Coronary artery (tissue), 2 donors: ENCODE measurements around the gene GAS2L1.
A peak's percentile ranks its signal among the peaks of the same experiment; 100 is the strongest.

Experiments
- DNase-seq: peaks from one replicate; pipeline ENCODE4 v3.0.0-alpha.2; 2017; ENCODE audit warnings: low spot score
- H3K27ac ChIP-seq, 2 donors: fragments of 200-600 bp; sonication (generic); one replicate each; pipeline ENCODE4 v1.5.1; 2016 to 2019
- H3K4me3 ChIP-seq: fragments of 200-600 bp; sonication (generic); 2 replicates; pipeline ENCODE4 v1.5.1; 2016; ENCODE audit warnings: mild to moderate bottlenecking, moderate library complexity
- TF ChIP-seq, protein P1 (sequence below): fragments of 200-600 bp; sonication (generic); IDR thresholded peaks from one replicate; pipeline ENCODE4 v1.5.1; 2019; ENCODE audit warnings: antibody characterized with exemption

GAS2L1 gene

DNA sequence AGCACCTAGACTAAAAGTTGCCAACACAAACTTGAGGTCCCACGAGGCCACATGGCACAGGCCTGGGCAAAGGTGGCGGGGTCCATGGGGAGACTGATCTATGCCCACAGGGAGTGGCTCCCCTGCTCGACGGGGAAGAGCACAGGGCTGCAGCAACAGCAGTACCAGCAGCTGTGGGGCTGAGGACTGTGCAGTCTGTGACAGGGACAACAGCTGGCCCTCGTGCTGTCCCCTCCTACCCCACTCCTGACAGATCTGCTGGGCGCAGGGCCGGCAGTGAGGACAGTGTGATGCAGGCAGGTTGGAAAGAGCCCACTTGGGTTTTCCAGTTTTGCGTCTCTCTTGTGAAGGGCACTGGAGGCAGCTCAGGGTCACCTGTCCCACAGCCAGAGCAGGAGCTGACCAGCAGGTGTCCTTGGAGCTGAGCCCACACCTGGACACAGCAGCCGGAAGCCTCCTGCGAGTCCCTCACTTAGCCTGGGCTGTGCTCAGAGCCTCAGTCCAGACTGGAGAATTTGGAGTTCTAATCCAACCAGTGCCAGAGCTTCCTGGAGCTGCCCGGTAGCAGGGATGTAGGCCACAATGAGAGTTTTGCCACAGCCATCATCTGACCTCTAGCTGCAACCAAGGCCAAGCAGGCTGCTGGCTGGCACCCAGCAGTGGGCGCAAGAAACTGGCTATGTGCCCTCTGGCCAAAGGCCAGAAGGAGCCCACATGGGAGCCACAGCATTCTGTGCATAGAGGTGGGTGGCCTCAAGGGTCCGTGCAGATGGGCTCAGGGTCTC is 3.6 kb upstream of the GAS2L1 start:
- no peak for DNase-seq
- TF ChIP-seq, protein P1, sequence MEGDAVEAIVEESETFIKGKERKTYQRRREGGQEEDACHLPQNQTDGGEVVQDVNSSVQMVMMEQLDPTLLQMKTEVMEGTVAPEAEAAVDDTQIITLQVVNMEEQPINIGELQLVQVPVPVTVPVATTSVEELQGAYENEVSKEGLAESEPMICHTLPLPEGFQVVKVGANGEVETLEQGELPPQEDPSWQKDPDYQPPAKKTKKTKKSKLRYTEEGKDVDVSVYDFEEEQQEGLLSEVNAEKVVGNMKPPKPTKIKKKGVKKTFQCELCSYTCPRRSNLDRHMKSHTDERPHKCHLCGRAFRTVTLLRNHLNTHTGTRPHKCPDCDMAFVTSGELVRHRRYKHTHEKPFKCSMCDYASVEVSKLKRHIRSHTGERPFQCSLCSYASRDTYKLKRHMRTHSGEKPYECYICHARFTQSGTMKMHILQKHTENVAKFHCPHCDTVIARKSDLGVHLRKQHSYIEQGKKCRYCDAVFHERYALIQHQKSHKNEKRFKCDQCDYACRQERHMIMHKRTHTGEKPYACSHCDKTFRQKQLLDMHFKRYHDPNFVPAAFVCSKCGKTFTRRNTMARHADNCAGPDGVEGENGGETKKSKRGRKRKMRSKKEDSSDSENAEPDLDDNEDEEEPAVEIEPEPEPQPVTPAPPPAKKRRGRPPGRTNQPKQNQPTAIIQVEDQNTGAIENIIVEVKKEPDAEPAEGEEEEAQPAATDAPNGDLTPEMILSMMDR: no peak

DNA sequence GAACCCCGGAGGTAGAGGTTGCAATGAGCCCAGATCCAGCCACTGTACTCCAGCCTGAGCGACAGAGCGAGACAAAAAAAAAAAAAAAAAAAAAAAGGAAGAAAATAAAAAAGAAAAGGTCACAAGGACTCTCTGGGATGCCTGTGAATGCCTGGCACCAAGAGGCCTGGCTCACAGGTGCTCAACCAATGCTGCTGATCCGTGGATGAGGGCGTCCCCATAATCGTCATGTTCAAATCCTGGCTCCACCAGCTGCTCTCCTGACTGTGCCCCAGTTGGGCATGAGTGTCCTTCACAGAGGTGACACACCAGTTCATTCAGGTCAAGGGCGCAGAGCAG is 645 bp upstream of the GAS2L1 start:
- TF ChIP-seq, protein P1: no peak
- peak overlapping the region in 1 of 2 donors; percentile 95 for H3K27ac ChIP-seq
- peak overlapping the region; percentile 98 for H3K4me3 ChIP-seq
- no peak for DNase-seq

More for the DNA sequence above, 3.6 kb upstream of the GAS2L1 start:
- Histone ChIP-seq H3K27ac (peak overlapping the region in 1 of 2 donors; percentile 32), H3K4me3 (no peak overlapping the region)

DNA sequence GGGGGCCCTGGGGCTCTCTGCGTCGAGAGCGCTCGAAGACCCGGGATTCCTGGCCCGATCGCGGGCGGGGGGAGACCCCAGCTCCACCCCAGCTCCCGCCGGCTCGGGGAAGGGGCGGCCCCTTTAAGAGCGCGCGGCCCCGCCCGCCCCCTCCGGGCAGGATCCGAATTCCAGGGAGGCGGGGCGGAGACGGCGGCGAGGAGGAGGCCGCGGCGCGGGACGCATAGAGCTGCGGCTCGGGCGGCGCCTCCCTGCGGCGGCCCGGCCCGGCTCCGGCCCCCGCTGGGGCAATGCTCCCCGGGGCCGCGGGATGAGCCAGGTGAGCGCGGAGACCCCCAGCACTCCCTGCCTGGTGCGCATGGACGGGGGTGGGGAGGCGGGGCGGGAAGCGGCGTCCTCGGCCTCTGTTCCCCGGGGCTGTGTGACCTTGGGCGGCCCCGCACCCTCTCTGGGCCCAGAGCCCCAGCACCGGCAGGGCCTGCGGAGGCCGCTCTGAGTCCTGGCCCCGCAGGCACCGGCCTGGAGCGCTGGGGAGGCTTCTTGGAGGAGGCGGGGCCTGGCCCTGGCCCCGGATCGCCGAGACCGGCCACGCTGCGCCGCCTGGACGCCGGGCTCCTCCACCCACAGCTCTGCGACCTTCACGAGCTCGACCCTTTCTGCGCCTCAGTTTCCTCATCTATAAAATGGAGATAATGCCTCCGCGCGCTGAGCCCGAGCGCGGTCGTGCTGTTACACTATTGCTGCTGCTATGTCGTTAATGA is 565 bp downstream of the GAS2L1 start:
- TF ChIP-seq, protein P1: no peak

DNA sequence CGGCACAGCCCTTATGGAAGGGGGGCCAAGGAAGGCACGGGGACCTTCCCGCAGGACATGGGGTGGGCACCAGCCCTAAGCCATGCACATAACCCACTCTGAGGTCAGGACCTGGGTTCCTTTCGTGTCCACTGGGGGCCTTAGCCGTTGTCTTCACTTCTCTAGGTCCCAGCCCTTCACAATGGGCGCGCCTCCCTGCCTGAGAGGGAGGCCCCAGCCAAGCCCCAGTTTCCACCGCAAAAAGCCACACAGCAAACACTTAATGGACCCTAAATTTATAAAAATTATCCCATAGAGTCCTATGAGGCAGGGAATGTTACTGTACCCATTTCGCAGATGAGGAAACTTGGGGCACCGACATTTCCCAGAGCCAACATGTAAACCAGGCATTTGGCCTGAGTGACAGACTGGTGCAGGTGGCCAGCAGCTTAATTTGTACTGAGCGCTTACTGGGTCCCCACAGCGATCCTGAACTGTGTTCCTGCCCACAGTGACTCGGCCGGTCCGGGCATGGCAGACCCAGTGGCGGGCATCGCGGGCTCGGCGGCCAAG is 1.2 kb downstream of the GAS2L1 start:
- no peak for DNase-seq
- Histone ChIP-seq H3K4me3 (peak overlapping the region; percentile 98), H3K27ac (peak overlapping the region; percentile 80 to 95)
- TF ChIP-seq, protein P1: no peak

More for the DNA sequence above, 565 bp downstream of the GAS2L1 start:
- H3K4me3 ChIP-seq: peak overlapping the region; percentile 98
- DNase-seq: peak; percentile 73
- H3K27ac ChIP-seq: peak overlapping the region; percentile 80 to 95

DNA sequence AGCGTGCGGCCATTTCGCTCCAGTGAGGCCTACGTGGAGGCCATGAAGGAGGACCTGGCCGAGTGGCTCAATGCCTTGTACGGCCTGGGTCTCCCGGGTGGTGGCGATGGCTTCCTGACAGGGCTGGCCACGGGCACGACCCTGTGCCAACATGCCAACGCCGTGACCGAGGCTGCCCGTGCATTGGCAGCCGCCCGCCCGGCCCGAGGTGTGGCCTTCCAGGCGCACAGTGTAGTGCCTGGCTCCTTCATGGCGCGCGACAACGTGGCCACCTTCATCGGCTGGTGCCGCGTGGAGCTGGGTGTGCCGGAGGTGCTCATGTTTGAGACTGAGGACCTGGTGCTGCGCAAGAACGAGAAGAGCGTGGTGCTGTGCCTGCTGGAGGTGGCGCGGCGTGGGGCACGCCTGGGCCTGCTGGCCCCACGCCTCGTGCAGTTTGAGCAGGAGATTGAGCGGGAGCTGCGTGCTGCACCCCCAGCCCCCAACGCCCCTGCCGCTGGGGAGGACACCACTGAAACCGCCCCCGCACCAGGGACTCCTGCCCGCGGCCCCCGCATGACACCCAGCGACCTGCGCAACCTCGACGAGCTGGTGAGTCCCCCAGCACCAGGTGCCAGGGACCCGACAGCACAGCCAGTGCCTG is 1.8 kb downstream of the GAS2L1 start:
- Histone ChIP-seq H3K27ac (peak overlapping the region; percentile 80 to 95), H3K4me3 (peak overlapping the region; percentile 98)
- TF ChIP-seq, protein P1: no peak
- peak; percentile 78 for DNase-seq

DNA sequence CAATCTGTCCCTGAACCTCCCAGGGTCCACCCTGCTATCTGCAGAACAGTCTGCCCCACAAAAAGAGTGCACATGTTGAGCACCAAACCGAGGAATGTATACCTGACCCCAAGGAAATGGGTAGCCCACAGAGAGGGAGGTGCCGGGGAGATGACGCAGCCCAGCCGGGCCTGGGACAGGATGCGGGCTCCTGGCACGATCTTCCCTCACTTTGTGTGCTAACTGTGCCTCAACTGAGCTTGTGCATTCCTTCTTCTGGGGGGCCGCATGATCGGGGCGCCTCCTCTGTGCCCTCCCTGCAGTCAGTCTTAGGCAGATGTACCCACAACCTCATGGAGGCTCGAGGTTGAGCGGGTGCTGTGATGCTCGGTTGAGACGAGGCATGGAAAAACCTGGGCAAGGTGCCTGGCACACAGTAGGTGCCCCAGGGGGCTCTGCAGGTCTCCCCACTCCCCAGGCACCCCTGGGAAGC is 2.4 kb downstream of the GAS2L1 start:
- peak; percentile 76 for DNase-seq
- Histone ChIP-seq H3K4me3 (peak overlapping the region; percentile 98), H3K27ac (peak overlapping the region; percentile 80 to 95)
- TF ChIP-seq, protein P1: no peak
